Measurements from ENCODE around the gene SKAP1.
"Not testable (repeated sequence)": the region's sequence is repeated elsewhere in the genome, so short reads cannot be mapped to it uniquely, and the experiment has no call there.

Gene SKAP1

GRCh38 chr17:48459070-48459844 lies 29.2 kb upstream of the SKAP1 start:
- TF ChIP-seq CTCF (IDR thresholded peaks at IDR 0.05; ENCODE audit: insufficient read depth, low read depth, low read length, missing control alignments) = no peak
- H3K4me3 ChIP-seq (ENCODE audit: low read depth, low read length) = no peak overlapping the region
- DNase-seq (ENCODE audit: low read depth) = peak; percentile 60

GRCh38 chr17:48457080-48457836 lies 27.2 kb upstream of the SKAP1 start:
- peak; percentile 81 for DNase-seq (ENCODE audit: low read depth)
- no peak overlapping the region; the same call in 1 of the 2 replicates for H3K4me3 ChIP-seq (ENCODE audit: low read depth, low read length)
- peak; percentile 96 for TF ChIP-seq CTCF (IDR thresholded peaks at IDR 0.05; ENCODE audit: insufficient read depth, low read depth, low read length, missing control alignments)

GRCh38 chr17:48456589-48456988 lies 26.6 kb upstream of the SKAP1 start:
- DNase-seq (ENCODE audit: low read depth) = no peak
- TF ChIP-seq CTCF (IDR thresholded peaks at IDR 0.05; ENCODE audit: insufficient read depth, low read depth, low read length, missing control alignments) = no peak
- no peak overlapping the region for H3K4me3 ChIP-seq (ENCODE audit: low read depth, low read length)

- no peak overlapping the region for H3K4me3 ChIP-seq (ENCODE audit: low read depth, low read length)
- DNase-seq (ENCODE audit: low read depth) = no peak
- no peak for TF ChIP-seq CTCF (IDR thresholded peaks at IDR 0.05; ENCODE audit: insufficient read depth, low read depth, low read length, missing control alignments)
Observed at GRCh38 chr17:48455791-48456190, 25.8 kb upstream of the SKAP1 start.

GRCh38 chr17:48453447-48453846 lies 23.4 kb upstream of the SKAP1 start:
- TF ChIP-seq CTCF (IDR thresholded peaks at IDR 0.05; ENCODE audit: insufficient read depth, low read depth, low read length, missing control alignments) = no peak
- peak; percentile 38 for DNase-seq (ENCODE audit: low read depth)
- H3K4me3 ChIP-seq (ENCODE audit: low read depth, low read length) = no peak overlapping the region

GRCh38 chr17:48451489-48451888 lies 21.5 kb upstream of the SKAP1 start:
- peak; percentile 38 for DNase-seq (ENCODE audit: low read depth)
- H3K4me3 ChIP-seq (ENCODE audit: low read depth, low read length) = no peak overlapping the region
- no peak for TF ChIP-seq CTCF (IDR thresholded peaks at IDR 0.05; ENCODE audit: insufficient read depth, low read depth, low read length, missing control alignments)

GRCh38 chr17:48449335-48449734 lies 19.3 kb upstream of the SKAP1 start:
- not testable (repeated sequence) for DNase-seq (ENCODE audit: low read depth); H3K4me3 ChIP-seq (ENCODE audit: low read depth, low read length)
